GM23248 (cell line): ENCODE measurements around the gene NDUFS5. TPM values are rescaled to one million over a fixed set of nuclear protein-coding genes. Genes with fewer than 3 reads are reported as not detected.
"Not testable (repeated sequence)": the region's sequence is repeated elsewhere in the genome, so short reads cannot be mapped to it uniquely, and the experiment has no call there.

Experiments used
- DNase-seq: peaks from one replicate; pipeline ENCODE4 v3.0.0-alpha.2; 2015
- H2AFZ ChIP-seq: fragments of 200-600 bp; sonication (generic); 2 replicates; pipeline ENCODE4 v1.6.1; 2016; ENCODE audit warnings: antibody characterized with exemption
- H3F3A ChIP-seq: fragments of 200-600 bp; sonication (generic); 2 replicates; pipeline ENCODE4 v1.6.1; 2016; ENCODE audit warnings: mild to moderate bottlenecking, antibody characterized with exemption, mixed run types; ENCODE audit not compliant: insufficient read depth
- H3K27ac ChIP-seq: fragments of 200-600 bp; sonication (generic); 2 replicates; pipeline ENCODE4 v1.5.1; 2016; ENCODE audit warnings: mild to moderate bottlenecking
- H3K27me3 ChIP-seq: fragments of 200-600 bp; sonication (generic); replicated peaks from 2 replicates; pipeline ENCODE4 v1.6.1; 2016; ENCODE audit warnings: mild to moderate bottlenecking; ENCODE audit not compliant: insufficient read depth
- H3K36me3 ChIP-seq: fragments of 200-600 bp; sonication (generic); 2 replicates; pipeline ENCODE4 v1.6.1; 2016; ENCODE audit warnings: low read depth, mild to moderate bottlenecking
- H3K4me1 ChIP-seq: fragments of 200-600 bp; sonication (generic); 2 replicates; pipeline ENCODE4 v1.6.1; 2016; ENCODE audit warnings: mild to moderate bottlenecking; ENCODE audit not compliant: insufficient read depth
- H3K4me2 ChIP-seq: fragments of 200-600 bp; sonication (generic); one replicate; pipeline ENCODE4 v1.6.1; 2016; ENCODE audit warnings: mild to moderate bottlenecking; ENCODE audit not compliant: unreplicated experiment
- H3K4me3 ChIP-seq: fragments of 200-600 bp; sonication (generic); 2 replicates; pipeline ENCODE4 v1.5.1; 2016; ENCODE audit warnings: mild to moderate bottlenecking
- H3K79me2 ChIP-seq: fragments of 200-600 bp; sonication (generic); 2 replicates; pipeline ENCODE4 v1.6.1; 2016; ENCODE audit warnings: mild to moderate bottlenecking; ENCODE audit not compliant: insufficient read depth
- H3K9ac ChIP-seq: fragments of 200-600 bp; sonication (generic); 2 replicates; pipeline ENCODE4 v1.6.1; 2016; ENCODE audit warnings: mild to moderate bottlenecking
- H3K9me2 ChIP-seq: fragments of 200-600 bp; sonication (generic); 2 replicates; pipeline ENCODE4 v1.6.1; 2016; ENCODE audit warnings: mixed run types, mild to moderate bottlenecking, moderate library complexity; ENCODE audit not compliant: insufficient read depth
- H3K9me3 ChIP-seq: fragments of 200-600 bp; sonication (generic); one replicate; pipeline ENCODE4 v1.6.1; 2017; ENCODE audit warnings: low read depth
- H4K20me1 ChIP-seq: fragments of 200-600 bp; sonication (generic); 2 replicates; pipeline ENCODE4 v1.6.0; 2016; ENCODE audit not compliant: insufficient read depth
- EZH2 ChIP-seq: fragments of 200-600 bp; sonication (generic); IDR thresholded peaks from 2 replicates; pipeline ENCODE4 v1.6.1; 2018; ENCODE audit warnings: antibody characterized with exemption, mild to moderate bottlenecking; ENCODE audit not compliant: insufficient read depth, poor library complexity, severe bottlenecking
- EZH2phosphoT487 ChIP-seq: fragments of 200-600 bp; sonication (generic); IDR thresholded peaks from 2 replicates; pipeline ENCODE4 v1.6.1; 2018; ENCODE audit warnings: antibody characterized with exemption, moderate library complexity, mild to moderate bottlenecking, low read depth; ENCODE audit not compliant: insufficient read depth
- WGBS, 2 experiments: methylation state at CpG; one replicate each; pipeline ENCODE4 v1.1.6; 2015 to 2017; ENCODE audit warnings: low lambda C conversion rate in 2 of 2, low coverage in 1 of 2; ENCODE audit errors: missing lambda C conversion rate in 2 of 2; 5-methylcytosine and 5-hydroxymethylcytosine counted together
- in situ Hi-C: fragments of 300-500 bp; cut with MboI; formaldehyde crosslinking; loops from 2 replicates; pipeline ENCODE4 v1.15.0; 2020
- polyA plus RNA-seq: library from polyadenylated mRNA; unstranded; fragments of >200 nt; fragmentation: Nextera tagmentation; extraction: Ambion mirVana; gene quantifications from 2 replicates; pipeline ENCODE4 v1.2.1, GENCODE V29; 2016
- total RNA-seq: library from RNA; depleted of rRNA; stranded (reverse); fragments of >200 nt; shearing (Covaris generic); gene quantifications from 2 replicates; pipeline ENCODE4 v1.2.3, GENCODE V29; 2014

The NDUFS5 gene
- total and polyA plus RNA-seq, 2 experiments from 2014 or later: 257 to 606 TPM

DNA sequence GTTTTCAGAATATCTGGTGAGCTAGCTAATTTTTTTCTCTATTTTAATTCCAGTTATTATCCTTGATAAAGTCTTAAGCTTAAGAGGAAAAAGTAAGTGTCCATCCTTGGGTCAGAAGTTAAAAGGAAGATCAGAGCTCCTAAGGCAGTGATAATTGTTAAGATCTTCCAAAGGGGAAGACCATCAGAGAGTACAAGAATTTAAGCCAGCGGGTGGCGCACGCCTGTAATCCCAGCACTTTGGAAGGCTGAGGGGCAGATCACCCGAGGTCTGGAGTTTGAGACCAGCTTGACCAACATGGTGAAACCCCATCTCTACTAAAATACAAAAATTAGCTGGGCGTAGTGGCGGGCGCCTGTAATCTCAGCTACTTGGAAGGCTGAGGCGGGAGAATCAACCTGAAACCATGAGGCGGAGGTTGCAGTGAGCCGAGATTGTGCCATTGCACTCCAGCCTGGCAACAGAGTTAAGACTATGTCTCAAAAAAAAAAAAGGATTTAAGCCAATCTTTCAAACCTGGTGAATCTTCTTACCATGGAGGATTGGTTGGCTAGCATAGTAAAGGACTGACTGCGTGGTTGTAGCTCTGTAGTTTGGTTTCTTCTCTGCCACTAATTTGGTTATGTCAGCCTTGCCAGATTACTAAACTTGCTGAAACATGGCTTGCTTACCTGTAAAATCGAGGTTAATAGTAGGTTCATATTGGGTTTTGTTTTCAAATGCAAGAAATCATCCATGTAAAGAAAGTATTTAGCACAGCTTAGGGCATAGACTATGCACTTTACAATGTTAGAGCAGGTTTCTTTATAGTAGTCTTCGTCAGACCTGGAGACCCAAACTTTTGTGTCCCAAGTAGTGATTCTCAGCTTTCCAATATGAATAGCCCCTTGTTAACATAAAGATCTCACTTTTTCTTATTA, 19.2 kb upstream of the NDUFS5 start:
- no peak overlapping the region for H3K4me2 ChIP-seq
- no peaks in the 10 kb centered on the region for H3K9me3 ChIP-seq
- peaks cover 43% of the 10 kb centered on the region for H3K79me2 ChIP-seq
- WGBS, 2 experiments: 96 to 97% methylated on average over 13 of the region's 13 CpGs
- no peak for DNase-seq
- peaks cover 77% of the 10 kb centered on the region for H3K36me3 ChIP-seq
- H2AFZ ChIP-seq: no peak overlapping the region
- peaks cover 37% of the 10 kb centered on the region for H3F3A ChIP-seq
- in situ Hi-C loops: no loop called here
- TF ChIP-seq EZH2 (no peak), EZH2phosphoT487 (no peak)
- H3K27me3 ChIP-seq: no peaks in the 10 kb centered on the region
- H3K4me1 ChIP-seq: peaks cover 18% of the 10 kb centered on the region
- no peak overlapping the region for H3K27ac ChIP-seq
- H3K4me3 ChIP-seq: no peak overlapping the region
- H4K20me1 ChIP-seq: no peaks in the 10 kb centered on the region
- H3K9ac ChIP-seq: no peak overlapping the region
- H3K9me2 ChIP-seq: no peaks in the 10 kb centered on the region

DNA sequence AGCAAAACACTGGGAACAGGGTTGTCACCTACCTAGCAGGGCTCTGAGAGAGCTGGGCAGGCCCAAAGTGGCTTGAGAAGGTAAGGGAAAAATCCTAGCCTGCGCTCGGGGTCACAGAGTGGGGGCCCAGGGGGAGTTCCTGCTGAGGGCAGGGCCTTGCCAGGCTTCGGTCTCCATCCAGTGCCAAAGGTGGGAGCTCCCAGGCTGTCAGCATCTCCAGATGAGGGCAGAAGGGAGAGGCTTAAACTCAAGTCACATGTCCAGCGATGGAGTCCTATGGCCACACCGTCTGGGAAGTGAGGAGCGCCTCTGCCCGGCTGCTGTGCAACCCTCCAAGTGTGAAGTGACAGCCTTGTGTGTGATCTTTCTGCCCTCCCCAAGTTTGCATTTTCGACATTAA, 11.2 kb upstream of the NDUFS5 start:
- in situ Hi-C loops, H3K27ac ChIP-seq, H3F3A ChIP-seq, H3K4me2 ChIP-seq, H3K27me3 ChIP-seq, H3K4me3 ChIP-seq, H3K9me2 ChIP-seq, H3K36me3 ChIP-seq, H3K9me3 ChIP-seq, H4K20me1 ChIP-seq, H2AFZ ChIP-seq, H3K4me1 ChIP-seq, DNase-seq, H3K79me2 ChIP-seq, H3K9ac ChIP-seq: not testable (repeated sequence)
- 82 to 87% methylated on average over 8 of the region's 8 CpGs for WGBS, 2 experiments

DNA sequence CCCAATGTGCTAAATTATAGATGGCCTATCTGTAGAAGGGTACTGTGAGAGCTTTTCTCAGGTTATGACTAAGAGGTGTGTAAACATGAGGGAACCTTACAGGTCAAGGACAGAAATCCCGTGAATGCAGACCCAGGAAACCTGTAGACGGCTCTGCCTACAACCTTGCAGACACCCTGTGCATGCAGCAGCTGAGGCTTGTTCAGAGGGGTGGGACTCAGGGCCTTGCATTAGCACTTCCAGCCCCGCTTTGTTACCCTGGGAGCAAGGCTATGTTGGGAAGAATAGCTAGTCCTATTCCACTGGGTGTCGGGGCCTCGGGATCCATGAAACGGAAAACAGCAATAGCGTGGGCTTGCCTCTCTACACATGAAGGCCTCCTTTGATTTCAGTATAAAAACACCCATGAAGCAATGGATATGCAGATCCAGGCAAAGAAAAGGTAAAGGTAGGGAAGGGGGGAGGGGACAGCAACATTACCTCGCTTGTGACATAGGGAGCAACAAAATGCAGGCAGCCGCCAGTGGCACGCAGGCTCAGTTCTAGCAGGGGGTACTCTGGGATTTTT, 9.5 kb upstream of the NDUFS5 start:
- in situ Hi-C loops: no loop called here
- 71% methylated on average over 10 of the region's 10 CpGs for WGBS, 2 experiments
- DNase-seq: no peak

DNA sequence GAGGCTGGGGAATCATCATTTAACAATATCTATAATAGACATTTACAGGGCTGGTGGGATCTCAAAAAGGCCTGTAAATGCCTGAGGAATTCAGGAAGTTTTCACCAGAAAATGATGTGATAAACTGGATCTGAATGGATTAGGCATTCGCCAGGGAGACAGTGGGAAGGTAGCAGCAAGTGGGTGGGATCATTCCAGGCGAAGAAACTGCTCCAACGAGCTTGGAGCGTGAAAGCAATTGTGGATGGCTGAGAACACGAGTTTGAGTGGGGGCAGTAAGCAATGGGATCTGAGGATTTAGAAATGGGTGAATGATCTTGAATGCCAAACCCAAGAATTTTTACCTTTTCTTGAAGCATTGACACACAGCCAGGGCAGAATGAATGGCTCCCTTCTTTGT, 8.9 kb upstream of the NDUFS5 start:
- no peak overlapping the region for H3K9ac ChIP-seq
- no peaks in the 10 kb centered on the region; the same call in 1 of the 2 replicates for H3F3A ChIP-seq
- no peak overlapping the region for H2AFZ ChIP-seq
- no peaks in the 10 kb centered on the region for H3K36me3 ChIP-seq
- TF ChIP-seq EZH2: no peak
- no peak for DNase-seq
- no peaks in the 10 kb centered on the region for H3K9me3 ChIP-seq
- no peaks in the 10 kb centered on the region for H4K20me1 ChIP-seq
- in situ Hi-C loops: no loop called here
- H3K4me2 ChIP-seq: no peak overlapping the region
- WGBS, 2 experiments: 80 to 87% methylated on average over 5 of the region's 5 CpGs
- H3K9me2 ChIP-seq: no peaks in the 10 kb centered on the region
- no peak overlapping the region for H3K27ac ChIP-seq
- H3K4me3 ChIP-seq: no peak overlapping the region
- H3K79me2 ChIP-seq: no peaks in the 10 kb centered on the region
- no peaks in the 10 kb centered on the region for H3K27me3 ChIP-seq
- H3K4me1 ChIP-seq: no peaks in the 10 kb centered on the region

More for the DNA sequence above, 9.5 kb upstream of the NDUFS5 start:
- Histone ChIP-seq H3K9ac (no peak overlapping the region), H2AFZ (no peak overlapping the region), H4K20me1 (no peaks in the 10 kb centered on the region), H3F3A (no peaks in the 10 kb centered on the region; the same call in 1 of the 2 replicates), H3K36me3 (no peaks in the 10 kb centered on the region), H3K27me3 (no peaks in the 10 kb centered on the region), H3K79me2 (no peaks in the 10 kb centered on the region), H3K9me2 (no peaks in the 10 kb centered on the region), H3K4me2 (no peak overlapping the region), H3K4me3 (no peak overlapping the region), H3K9me3 (no peaks in the 10 kb centered on the region), H3K4me1 (no peaks in the 10 kb centered on the region), H3K27ac (no peak overlapping the region)
- TF ChIP-seq EZH2 (no peak), EZH2phosphoT487 (no peak)

DNA sequence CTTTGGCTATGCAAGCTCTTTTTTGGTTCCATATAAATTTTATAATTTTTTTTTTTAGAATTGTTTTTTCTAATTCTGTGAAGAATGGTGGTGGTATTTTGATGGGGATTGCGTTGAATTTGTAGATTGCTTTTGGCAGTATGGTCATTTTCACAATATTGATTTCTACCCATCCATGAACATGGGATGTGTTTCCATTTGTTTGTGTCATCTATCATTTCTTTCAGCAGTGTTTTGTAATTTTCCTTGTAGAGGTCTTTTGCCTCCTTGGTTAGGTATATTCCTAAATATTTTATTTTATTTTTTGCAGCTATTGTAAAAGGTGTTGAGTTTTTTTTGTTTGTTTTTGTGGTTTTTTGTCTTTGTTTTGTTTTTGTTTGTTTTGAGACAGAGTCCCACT, 5.7 kb upstream of the NDUFS5 start:
- H3K4me3 ChIP-seq, in situ Hi-C loops, H3K79me2 ChIP-seq, H2AFZ ChIP-seq, H4K20me1 ChIP-seq, H3K27me3 ChIP-seq, H3K4me1 ChIP-seq, H3K27ac ChIP-seq, H3K36me3 ChIP-seq, H3F3A ChIP-seq, H3K9me3 ChIP-seq, H3K9me2 ChIP-seq, H3K9ac ChIP-seq, H3K4me2 ChIP-seq, DNase-seq: not testable (repeated sequence)
- 0 to 7% methylated on average over 1 of the region's 1 CpG for WGBS, 2 experiments
